GM18867 (cell line): ENCODE measurements around the gene DUSP2.
"Not testable (repeated sequence)": the region's sequence is repeated elsewhere in the genome, so short reads cannot be mapped to it uniquely, and the experiment has no call there.

Experiments
- ATAC-seq: cut with Tn5 transposase; IDR thresholded peaks from one replicate; pipeline ENCODE4 v1.9.1; 2021; ENCODE audit warnings: mild to moderate bottlenecking, moderate library complexity; ENCODE audit not compliant: unreplicated experiment

DUSP2 gene

DNA sequence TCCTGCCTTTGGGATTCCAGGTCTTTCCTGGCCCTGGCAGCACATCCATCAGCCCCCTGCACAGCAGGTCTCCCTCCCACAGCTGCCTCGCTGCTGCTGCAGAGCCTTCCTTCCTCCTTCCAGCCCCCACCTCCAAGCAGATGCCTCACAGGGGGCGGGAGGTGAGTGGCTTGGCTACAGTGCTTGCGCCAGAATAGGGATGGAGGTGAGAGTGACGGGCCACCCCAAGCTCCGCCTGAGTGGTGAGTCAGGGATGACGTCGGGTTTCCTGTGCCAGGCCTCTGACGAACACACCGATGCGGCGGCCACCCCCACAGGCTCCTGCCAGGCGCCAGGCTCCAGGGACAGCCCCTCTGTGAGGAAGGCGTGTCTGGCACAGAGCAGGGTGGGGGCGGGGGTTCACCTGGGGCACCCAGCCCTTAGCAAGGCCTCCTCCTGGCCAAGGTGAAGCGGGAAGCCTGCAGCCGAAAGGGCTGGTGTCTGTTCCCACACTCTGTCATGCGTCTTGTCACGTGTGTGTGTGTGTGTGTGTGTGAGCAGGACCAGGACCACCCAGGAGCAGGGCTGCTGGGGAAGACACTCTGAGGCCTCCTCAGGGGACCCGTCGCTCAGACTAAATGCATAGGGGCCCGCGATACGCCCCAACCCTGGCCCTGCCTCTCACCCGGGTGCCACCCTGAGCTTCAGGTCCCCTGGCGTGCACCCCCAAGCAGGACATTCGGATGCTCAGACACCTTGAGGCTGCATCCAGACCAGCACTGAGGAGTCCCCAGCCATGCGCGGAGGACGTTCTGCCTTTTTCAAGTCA, 3.4 kb upstream of the DUSP2 start:
- ATAC-seq: peak; percentile 41

GRCh38 chr2:96147593-96148201, 2.5 kb upstream of the DUSP2 start:
- ATAC-seq: no peak

- no peak for ATAC-seq
Measured at GRCh38 chr2:96146881-96147592, 1.8 kb upstream of the DUSP2 start.

DNA sequence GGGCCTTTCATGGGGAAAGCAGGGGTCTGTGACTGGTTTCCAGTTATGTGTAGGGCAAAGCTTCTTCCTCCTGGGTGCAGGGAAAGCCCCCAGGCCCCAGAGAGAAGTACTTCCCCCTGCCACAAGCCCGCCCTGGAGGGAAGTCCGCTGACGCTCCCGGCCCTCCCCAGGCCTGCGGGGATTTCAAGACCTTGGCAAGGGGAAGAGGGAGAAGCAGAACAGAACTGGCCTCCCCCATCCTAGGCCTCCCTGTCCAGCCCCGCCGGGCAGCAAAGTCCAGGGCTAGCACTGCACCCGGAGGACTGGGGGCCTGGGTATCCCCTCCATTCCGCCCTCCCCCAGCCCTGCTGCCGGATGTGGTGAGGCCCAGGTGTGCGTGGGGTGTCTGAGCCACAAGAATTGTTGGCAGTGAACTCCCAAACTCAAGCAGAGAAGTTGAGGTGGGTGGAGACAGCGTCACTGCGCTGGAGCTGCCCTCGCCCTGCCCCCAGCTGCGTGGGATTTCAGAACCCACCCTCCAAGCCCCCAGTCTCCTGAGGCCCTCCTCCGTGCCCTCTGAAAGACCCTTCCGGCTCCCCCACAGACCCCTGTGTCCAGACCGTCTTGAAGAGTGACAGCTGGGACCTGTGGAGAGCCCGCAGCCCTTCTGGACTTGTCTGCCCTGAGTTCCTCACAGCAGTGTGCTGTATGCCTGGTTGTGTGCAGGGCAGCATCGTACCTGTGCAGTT, 1.1 kb upstream of the DUSP2 start:
- ATAC-seq: peak; percentile 32

GRCh38 chr2:96145848-96146152, 560 bp upstream of the DUSP2 start:
- ATAC-seq: no peak

DNA sequence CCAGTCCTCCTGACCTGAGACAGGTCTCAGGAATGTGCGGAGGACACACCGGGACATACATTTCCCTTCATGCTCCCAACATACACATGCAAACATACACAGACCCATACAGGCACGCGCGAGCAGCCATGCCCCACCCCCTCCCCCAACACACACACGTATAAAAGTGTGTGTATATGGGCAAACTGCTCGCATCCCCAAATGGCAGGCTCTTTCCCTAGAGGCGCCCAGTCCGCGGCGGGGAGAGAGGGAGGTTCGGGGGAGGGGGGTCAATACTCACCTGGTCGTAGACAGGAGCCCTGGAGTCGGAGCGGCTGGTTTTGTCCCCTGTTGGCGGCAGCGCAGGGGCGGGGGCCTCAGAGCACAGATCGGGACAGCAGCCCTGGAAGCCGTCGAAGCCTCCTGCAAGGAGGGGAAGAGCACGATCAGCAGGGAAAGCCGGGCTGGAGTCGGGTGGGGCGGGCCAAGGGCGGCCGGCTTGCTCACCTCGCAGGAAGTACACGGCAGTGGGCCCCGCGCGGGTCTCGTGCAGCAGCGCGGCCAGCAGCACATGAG, 682 bp downstream of the DUSP2 start:
- no peak for ATAC-seq

- ATAC-seq: no peak
Measured at GRCh38 chr2:96143848-96144480, 1.3 kb downstream of the DUSP2 start.

GRCh38 chr2:96143231-96143847, 1.9 kb downstream of the DUSP2 start:
- no peak for ATAC-seq

GRCh38 chr2:96142217-96143113, 2.8 kb downstream of the DUSP2 start:
- no peak for ATAC-seq

- ATAC-seq: not testable (repeated sequence)
Measured at GRCh38 chr2:96141624-96141967, 3.6 kb downstream of the DUSP2 start.

GRCh38 chr2:96140941-96141623, 4.2 kb downstream of the DUSP2 start:
- no peak for ATAC-seq

- ATAC-seq: no peak
Measured at GRCh38 chr2:96139181-96139758, 6.0 kb downstream of the DUSP2 start.

GRCh38 chr2:96138179-96139145, 6.8 kb downstream of the DUSP2 start, which contains the start of gene ASTL:
ASTL (minus strand) TSS chr2:96138502; CDS start chr2:96138436, 66 bp downstream.
- ATAC-seq: no peak

GRCh38 chr2:96137321-96138178, 7.7 kb downstream of the DUSP2 start:
- no peak for ATAC-seq

- ATAC-seq: no peak
Measured at GRCh38 chr2:96136129-96136720, 9.0 kb downstream of the DUSP2 start.

GRCh38 chr2:96135621-96136020, 9.6 kb downstream of the DUSP2 start:
- ATAC-seq: no peak
